Fibroblast of villous mesenchyme (primary cell): ENCODE measurements around the gene POC5. TPM values are rescaled to one million over a fixed set of nuclear protein-coding genes. Genes with fewer than 3 reads are reported as not detected.

Source experiments
- DNase-seq: peaks from one replicate; pipeline ENCODE4 v3.0.0-alpha.2; 2010; ENCODE audit warnings: low read depth
- H3K4me3 ChIP-seq: 2 replicates; pipeline ENCODE4 v1.5.1; 2011; ENCODE audit warnings: low read depth, mild to moderate bottlenecking, low read length
- CTCF ChIP-seq: IDR thresholded peaks from 2 replicates; pipeline ENCODE4 v1.5.1; 2012; ENCODE audit warnings: low read depth, mild to moderate bottlenecking, low read length; ENCODE audit not compliant: insufficient read depth
- small RNA-seq: library from RNA; depleted of rRNA; stranded (forward); fragments of <200 nt; gene quantifications from one replicate; pipeline ENCODE3, GENCODE V24; 2012
- total RNA-seq: library from RNA; depleted of rRNA; stranded (reverse); fragments of >200 nt; gene quantifications from 2 replicates; pipeline ENCODE4 v1.2.3, GENCODE V29; 2012

POC5 gene
- total RNA-seq, 1 donor = 15.5 TPM

DNA sequence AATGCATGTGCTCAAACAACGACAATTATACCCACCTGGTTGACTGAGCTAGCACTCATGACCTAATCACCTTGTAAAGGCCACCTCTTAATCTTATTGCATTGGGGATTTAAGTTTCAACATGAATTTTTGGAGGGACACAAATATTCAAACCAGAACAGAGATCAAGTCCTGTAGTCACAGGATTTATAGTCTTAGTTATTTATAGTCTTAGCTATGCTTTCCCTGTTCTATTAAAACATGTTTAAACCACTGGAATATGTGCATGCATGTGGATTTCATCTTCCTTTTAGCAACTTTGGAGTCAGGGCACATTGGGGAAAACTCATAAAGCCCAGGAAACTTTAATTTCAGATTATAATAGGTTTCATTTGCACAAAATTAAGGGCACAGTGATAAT, 79.3 kb downstream of the POC5 start:
- no peak for DNase-seq
- TF ChIP-seq CTCF = no peak
- no peak overlapping the region for H3K4me3 ChIP-seq

DNA sequence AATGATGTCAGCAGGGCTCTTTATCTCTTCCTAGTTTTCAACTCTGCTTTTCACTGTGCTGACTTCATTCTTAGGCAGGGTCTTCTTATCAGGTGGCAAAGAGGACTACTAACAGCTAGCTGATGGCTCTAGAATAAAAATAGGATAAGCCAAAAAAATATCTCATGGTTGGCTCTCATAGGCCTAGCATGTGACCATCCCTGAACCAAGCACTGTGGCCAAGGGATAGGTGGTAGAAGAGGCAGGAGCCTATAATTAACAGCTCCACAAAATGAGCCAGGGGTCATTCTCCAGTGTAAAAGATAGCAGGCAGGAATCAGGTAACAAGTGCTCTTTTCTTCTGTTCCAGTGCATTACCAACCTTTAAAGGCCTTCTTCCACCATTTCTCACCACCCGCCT, 84.9 kb downstream of the POC5 start:
- TF ChIP-seq CTCF = no peak

GRCh38 chr5:75630875-75631274, 86.4 kb downstream of the POC5 start:
- TF ChIP-seq CTCF = no peak
- no peak overlapping the region for H3K4me3 ChIP-seq
- DNase-seq = no peak

More for the DNA sequence above, 84.9 kb downstream of the POC5 start:
- DNase-seq = no peak
- no peak overlapping the region for H3K4me3 ChIP-seq

DNA sequence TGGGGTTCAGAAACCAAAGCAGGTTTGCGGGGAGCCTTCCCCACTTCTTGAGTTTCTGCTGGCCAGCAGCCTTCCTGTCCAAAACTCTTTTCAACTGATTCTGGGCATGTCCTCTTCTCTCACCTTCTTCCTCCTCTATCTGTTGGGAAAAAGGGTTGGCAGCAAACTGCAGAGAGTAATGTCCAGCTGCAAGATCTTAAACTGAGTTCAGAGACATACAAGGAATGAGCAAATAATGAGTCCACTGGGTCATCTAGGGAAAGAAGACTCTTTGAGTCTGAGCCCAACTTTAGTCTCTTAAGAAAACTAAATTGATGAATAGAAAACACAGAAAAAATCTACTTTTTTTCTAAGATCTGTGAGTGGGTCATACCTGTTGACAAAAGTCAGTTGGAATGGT, 89.4 kb downstream of the POC5 start:
- no peak for DNase-seq
- H3K4me3 ChIP-seq = no peak overlapping the region
- TF ChIP-seq CTCF = no peak

DNA sequence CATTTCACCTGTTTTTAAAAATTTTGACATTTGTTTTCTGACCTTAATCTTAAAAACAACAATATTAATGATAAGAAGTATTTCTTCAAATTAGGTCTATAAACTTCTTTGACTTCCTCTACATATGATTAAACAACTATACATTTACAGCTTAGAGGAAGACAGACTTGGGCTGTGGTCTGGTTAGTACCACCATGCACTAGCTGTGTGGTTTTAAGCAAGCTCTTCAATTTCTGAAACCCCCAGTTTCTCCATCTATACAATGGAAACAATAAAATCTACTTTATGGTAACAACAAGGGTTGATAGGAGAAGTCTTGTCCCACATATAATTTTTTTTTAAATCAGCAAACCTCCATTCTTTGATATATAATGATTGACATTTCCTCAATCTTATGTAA, 90.3 kb downstream of the POC5 start:
- TF ChIP-seq CTCF = no peak
- no peak overlapping the region for H3K4me3 ChIP-seq
- no peak for DNase-seq

Small RNAs within 50 kb of the gene (small RNA-seq; reads per million reads assigned to genes)
- gene RNU6-680P = not detected

Other genes starting within 250 kb of the POC5 start
- 22.2 and 27.2 TPM in 2 replicates for gene CERT1, start 205.8 kb downstream of the POC5 start, total RNA-seq
- 33.8 and 50.1 TPM in 2 replicates for gene POLK, start 205.5 kb downstream of the POC5 start, total RNA-seq
- gene ANKDD1B, start 106.0 kb downstream of the POC5 start, total RNA-seq = under 0.01 and 0.32 TPM in 2 replicates